ENCODE results near the gene DND1.
"Not testable (repeated sequence)": the region's sequence is repeated elsewhere in the genome, so short reads cannot be mapped to it uniquely, and the experiment has no call there.

The DND1 gene

GRCh38 chr5:140690941-140691924, 17.9 kb upstream of the DND1 start, which contains the start of the genes HARS1 and HARS2:
Gene HARS1 (minus strand): TSS chr5:140691370. CDS start chr5:140691304, 66 bp downstream.
Gene HARS2 (plus strand): TSS chr5:140691455. CDS start chr5:140691649, 194 bp downstream.
- peak within 1 kb of the TSS; percentile 100 for H3K4me3 Mint-ChIP-seq
- peaks cover 43% of the 10 kb centered on the region for H3K36me3 Mint-ChIP-seq (ENCODE audit: low read depth)
- peak within 1 kb of the TSS; percentile 95 for H3K27ac Mint-ChIP-seq
- H3K4me1 Mint-ChIP-seq (ENCODE audit: low read depth): peaks cover 25% of the 10 kb centered on the region
- DNase-seq (ENCODE audit: low spot score): peak; percentile 89
- H3K9me3 Mint-ChIP-seq: no peaks in the 10 kb centered on the region
- H3K27me3 Mint-ChIP-seq (ENCODE audit: low read depth): no peaks in the 10 kb centered on the region

- Mint-ChIP-seq H3K4me3 (peak overlapping the region; percentile 100), H3K9me3 (no peaks in the 10 kb centered on the region), H3K27ac (peak overlapping the region; percentile 95), H3K27me3 (ENCODE audit: low read depth) (no peaks in the 10 kb centered on the region), H3K36me3 (ENCODE audit: low read depth) (peaks cover 36% of the 10 kb centered on the region), H3K4me1 (ENCODE audit: low read depth) (peaks cover 25% of the 10 kb centered on the region)
- no peak for DNase-seq (ENCODE audit: low spot score)
Measured at GRCh38 chr5:140690376-140690932, 17.1 kb upstream of the DND1 start.

GRCh38 chr5:140678993-140679392, 5.6 kb upstream of the DND1 start:
- H3K4me1 Mint-ChIP-seq (ENCODE audit: low read depth): no peaks in the 10 kb centered on the region
- H3K27me3 Mint-ChIP-seq (ENCODE audit: low read depth): no peaks in the 10 kb centered on the region
- DNase-seq (ENCODE audit: low spot score): no peak
- no peak overlapping the region for H3K4me3 Mint-ChIP-seq
- no peak overlapping the region for H3K27ac Mint-ChIP-seq
- no peaks in the 10 kb centered on the region for H3K9me3 Mint-ChIP-seq
- peaks cover 44% of the 10 kb centered on the region for H3K36me3 Mint-ChIP-seq (ENCODE audit: low read depth)

- Mint-ChIP-seq H3K9me3 (no peaks in the 10 kb centered on the region), H3K4me1 (ENCODE audit: low read depth) (no peaks in the 10 kb centered on the region), H3K36me3 (ENCODE audit: low read depth) (peaks cover 43% of the 10 kb centered on the region), H3K27me3 (ENCODE audit: low read depth) (no peaks in the 10 kb centered on the region), H3K4me3 (no peak overlapping the region), H3K27ac (no peak overlapping the region)
- no peak for DNase-seq (ENCODE audit: low spot score)
Measured at GRCh38 chr5:140677947-140678346, 4.6 kb upstream of the DND1 start.

GRCh38 chr5:140674629-140675028, 1.3 kb upstream of the DND1 start:
- peak overlapping the region; percentile 53 for H3K27ac Mint-ChIP-seq
- no peaks in the 10 kb centered on the region for H3K4me1 Mint-ChIP-seq (ENCODE audit: low read depth)
- no peaks in the 10 kb centered on the region for H3K27me3 Mint-ChIP-seq (ENCODE audit: low read depth)
- H3K9me3 Mint-ChIP-seq: no peaks in the 10 kb centered on the region
- peaks cover 47% of the 10 kb centered on the region for H3K36me3 Mint-ChIP-seq (ENCODE audit: low read depth)
- DNase-seq (ENCODE audit: low spot score): no peak
- no peak overlapping the region for H3K4me3 Mint-ChIP-seq

- no peaks in the 10 kb centered on the region for H3K27me3 Mint-ChIP-seq (ENCODE audit: low read depth)
- H3K9me3 Mint-ChIP-seq: no peaks in the 10 kb centered on the region
- peaks cover 51% of the 10 kb centered on the region for H3K36me3 Mint-ChIP-seq (ENCODE audit: low read depth)
- no peaks in the 10 kb centered on the region for H3K4me1 Mint-ChIP-seq (ENCODE audit: low read depth)
- no peak overlapping the region for H3K4me3 Mint-ChIP-seq
- peak overlapping the region; percentile 35 for H3K27ac Mint-ChIP-seq
- DNase-seq (ENCODE audit: low spot score): no peak
Measured at GRCh38 chr5:140674211-140674610, 835 bp upstream of the DND1 start.

- H3K4me1 Mint-ChIP-seq (ENCODE audit: low read depth): peaks cover 3% of the 10 kb centered on the region
- H3K4me3 Mint-ChIP-seq: no peak overlapping the region
- H3K27me3 Mint-ChIP-seq (ENCODE audit: low read depth): no peaks in the 10 kb centered on the region
- H3K27ac Mint-ChIP-seq: no peak overlapping the region
- DNase-seq (ENCODE audit: low spot score): no peak
- H3K9me3 Mint-ChIP-seq: no peaks in the 10 kb centered on the region
- peaks cover 66% of the 10 kb centered on the region for H3K36me3 Mint-ChIP-seq (ENCODE audit: low read depth)
Measured at GRCh38 chr5:140672455-140673186, 755 bp downstream of the DND1 start.

- DNase-seq (ENCODE audit: low spot score): no peak
- H3K27ac Mint-ChIP-seq: no peak overlapping the region
- H3K27me3 Mint-ChIP-seq (ENCODE audit: low read depth): no peaks in the 10 kb centered on the region
- no peak overlapping the region for H3K4me3 Mint-ChIP-seq
- no peaks in the 10 kb centered on the region for H3K9me3 Mint-ChIP-seq
- H3K4me1 Mint-ChIP-seq (ENCODE audit: low read depth): peaks cover 10% of the 10 kb centered on the region
- H3K36me3 Mint-ChIP-seq (ENCODE audit: low read depth): peaks cover 63% of the 10 kb centered on the region
Measured at GRCh38 chr5:140671472-140672125, 1.8 kb downstream of the DND1 start.

GRCh38 chr5:140671035-140671434, 2.3 kb downstream of the DND1 start:
- not testable (repeated sequence) for H3K27me3 Mint-ChIP-seq (ENCODE audit: low read depth); H3K4me3 Mint-ChIP-seq; H3K27ac Mint-ChIP-seq; DNase-seq (ENCODE audit: low spot score); H3K9me3 Mint-ChIP-seq
- Mint-ChIP-seq H3K36me3 (ENCODE audit: low read depth) (peaks cover 62% of the 10 kb centered on the region), H3K4me1 (ENCODE audit: low read depth) (peaks cover 14% of the 10 kb centered on the region)

- H3K4me1 Mint-ChIP-seq (ENCODE audit: low read depth): peaks cover 23% of the 10 kb centered on the region
- DNase-seq (ENCODE audit: low spot score): peak; percentile 96
- H3K9me3 Mint-ChIP-seq: no peaks in the 10 kb centered on the region
- peak within 1 kb of the TSS; percentile 98 for H3K4me3 Mint-ChIP-seq
- peaks cover 72% of the 10 kb centered on the region for H3K36me3 Mint-ChIP-seq (ENCODE audit: low read depth)
- H3K27ac Mint-ChIP-seq: peak within 1 kb of the TSS; percentile 93
- H3K27me3 Mint-ChIP-seq (ENCODE audit: low read depth): no peaks in the 10 kb centered on the region
Measured at GRCh38 chr5:140664359-140665119, 8.8 kb downstream of the DND1 start, which contains the start of gene WDR55. Gene WDR55 (plus strand): TSS chr5:140664904. CDS start chr5:140664913, 9 bp downstream.

- DNase-seq (ENCODE audit: low spot score): no peak
- Mint-ChIP-seq H3K36me3 (ENCODE audit: low read depth) (peaks cover 72% of the 10 kb centered on the region), H3K27me3 (ENCODE audit: low read depth) (no peaks in the 10 kb centered on the region), H3K9me3 (no peaks in the 10 kb centered on the region), H3K27ac (peak overlapping the region; percentile 93), H3K4me3 (peak overlapping the region; percentile 98), H3K4me1 (ENCODE audit: low read depth) (peaks cover 23% of the 10 kb centered on the region)
Measured at GRCh38 chr5:140664030-140664358, 9.4 kb downstream of the DND1 start.

GRCh38 chr5:140660371-140660770, 13.0 kb downstream of the DND1 start:
- H3K27ac Mint-ChIP-seq; H3K4me3 Mint-ChIP-seq; H3K9me3 Mint-ChIP-seq; H3K4me1 Mint-ChIP-seq (ENCODE audit: low read depth); DNase-seq (ENCODE audit: low spot score); H3K27me3 Mint-ChIP-seq (ENCODE audit: low read depth): not testable (repeated sequence)
- peaks cover 72% of the 10 kb centered on the region for H3K36me3 Mint-ChIP-seq (ENCODE audit: low read depth)

GRCh38 chr5:140658870-140659269, 14.5 kb downstream of the DND1 start:
- peaks cover 80% of the 10 kb centered on the region for H3K36me3 Mint-ChIP-seq (ENCODE audit: low read depth)
- H3K4me1 Mint-ChIP-seq (ENCODE audit: low read depth): peaks cover 6% of the 10 kb centered on the region
- no peak for DNase-seq (ENCODE audit: low spot score)
- H3K9me3 Mint-ChIP-seq: no peaks in the 10 kb centered on the region
- no peak overlapping the region for H3K4me3 Mint-ChIP-seq
- H3K27ac Mint-ChIP-seq: no peak overlapping the region
- no peaks in the 10 kb centered on the region for H3K27me3 Mint-ChIP-seq (ENCODE audit: low read depth)
